Measurements from ENCODE around the gene CREB3. TPM values are rescaled to one million over a fixed set of nuclear protein-coding genes. Genes with fewer than 3 reads are reported as not detected.
A peak's percentile ranks its signal among the peaks of the same experiment; 100 is the strongest.

CREB3 gene
- total and polyA plus RNA-seq, 9 of the 15 experiments (the other 6 are each of a cell fraction or from before 2014, with no cell fraction given): 5.7 to 18.3 (median 14.9) TPM

DNA sequence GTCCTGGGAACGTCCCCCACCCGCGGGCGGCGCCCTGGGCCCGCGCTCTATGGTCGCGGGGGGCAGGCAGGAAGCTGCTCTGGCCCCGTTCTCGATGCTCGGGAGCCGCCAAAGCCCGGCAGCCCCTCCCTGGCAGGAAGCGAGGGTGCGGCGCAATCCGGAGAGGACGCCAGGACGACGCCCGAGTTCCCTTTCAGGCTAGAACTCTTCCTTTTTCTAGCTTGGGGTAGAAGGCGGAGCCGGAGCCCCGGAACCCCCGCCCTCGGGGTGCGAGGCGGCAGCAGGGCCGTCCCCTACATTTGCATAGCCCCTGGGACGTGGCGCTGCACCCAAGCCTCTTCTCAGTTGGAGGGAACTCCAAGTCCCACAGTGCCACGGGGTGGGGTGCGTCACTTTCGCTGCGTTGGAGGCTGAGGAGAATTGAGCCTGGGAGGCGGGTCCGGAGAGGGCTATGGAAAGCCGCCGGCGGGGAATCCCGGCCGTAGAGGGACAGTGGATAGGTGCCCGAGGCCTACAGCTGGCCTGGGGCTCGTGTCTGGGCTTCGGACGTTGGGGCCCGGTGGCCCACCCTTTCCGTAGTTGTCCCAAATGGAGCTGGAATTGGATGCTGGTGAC lies at the start of gene CREB3, which contains the start of gene TLN1 (continued):
- TF ChIP-seq PHF20 (IDR thresholded peaks at IDR 0.05; ENCODE audit: partially characterized antibody): peak; percentile 50
- TF ChIP-seq, protein P1, sequence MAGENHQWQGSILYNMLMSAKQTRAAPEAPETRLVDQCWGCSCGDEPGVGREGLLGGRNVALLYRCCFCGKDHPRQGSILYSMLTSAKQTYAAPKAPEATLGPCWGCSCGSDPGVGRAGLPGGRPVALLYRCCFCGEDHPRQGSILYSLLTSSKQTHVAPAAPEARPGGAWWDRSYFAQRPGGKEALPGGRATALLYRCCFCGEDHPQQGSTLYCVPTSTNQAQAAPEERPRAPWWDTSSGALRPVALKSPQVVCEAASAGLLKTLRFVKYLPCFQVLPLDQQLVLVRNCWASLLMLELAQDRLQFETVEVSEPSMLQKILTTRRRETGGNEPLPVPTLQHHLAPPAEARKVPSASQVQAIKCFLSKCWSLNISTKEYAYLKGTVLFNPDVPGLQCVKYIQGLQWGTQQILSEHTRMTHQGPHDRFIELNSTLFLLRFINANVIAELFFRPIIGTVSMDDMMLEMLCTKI (IDR thresholded peaks at IDR 0.05; ENCODE audit: partially characterized antibody): no peak
- peak; percentile 8 for TF ChIP-seq ZFP36 (IDR thresholded peaks at IDR 0.05; ENCODE audit: low read depth, low read length, partially characterized antibody)
- TF ChIP-seq ZNF143 (CRISPR knock-in tag; IDR thresholded peaks at IDR 0.05): peak; percentile 90
- TF ChIP-seq KDM5B (IDR thresholded peaks at IDR 0.05; ENCODE audit: insufficient replicate concordance, low read depth, low read length): peak; percentile 38
- peak in 1 of 2 experiments; percentile 74; a peak in 2 of 4 replicates for TF ChIP-seq SRF (CRISPR knock-in tag; IDR thresholded peaks at IDR 0.05)
- peak; percentile 33; the same call in 1 of the 2 replicates for TF ChIP-seq SMAD4 (CRISPR knock-in tag; conservative IDR thresholded peaks at IDR 0.05)

DNA sequence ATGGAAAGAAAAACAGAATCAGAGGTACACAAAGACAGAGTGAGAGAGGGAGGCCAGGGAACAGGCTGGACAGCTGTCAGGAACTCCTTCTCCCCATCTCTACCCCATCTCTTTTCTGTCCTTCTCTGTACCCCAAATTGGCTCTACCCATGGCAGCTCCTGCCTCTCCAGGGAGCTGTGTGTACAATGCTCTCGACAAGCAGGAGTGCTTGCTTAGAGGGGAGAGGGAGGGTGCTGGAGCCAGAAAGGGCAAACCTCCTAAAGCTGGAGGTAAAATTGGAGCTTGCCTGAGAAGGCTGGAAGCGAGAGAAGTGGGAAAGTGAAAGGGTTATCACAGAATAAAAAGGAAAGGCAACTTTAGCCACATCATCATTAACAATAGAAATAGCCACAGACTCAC lies 49.1 kb upstream of the CREB3 start:
- Histone ChIP-seq H3K4me3 (no peak overlapping the region), H3K9ac (ENCODE audit: insufficient read depth in 1 of 2, low read depth in 2 of 2, low read length in 2 of 2) (no peak overlapping the region), H4K20me1 (replicated peaks; ENCODE audit: control insufficient read depth, insufficient read depth, low read length) (no peaks in the 10 kb centered on the region), H3K9me3 (replicated peaks; ENCODE audit: control insufficient read depth, insufficient read depth, low read depth, low read length) (no peaks in the 10 kb centered on the region), H3K4me2 (ENCODE audit: insufficient read depth, low read length) (no peak overlapping the region), H3K27ac (ENCODE audit: extremely low read depth, low read depth, low read length) (no peak overlapping the region), H3K4me1 (replicated peaks in 1 of 2; ENCODE audit: control insufficient read depth in 2 of 2, insufficient read depth in 2 of 2, low read length in 2 of 2) (peaks cover 0 to 8% of the 10 kb centered on the region in 2 experiments; a peak in 3 of 5 replicates), H2AFZ (ENCODE audit: low read depth, low read length) (no peak overlapping the region), H3K79me2 (ENCODE audit: control insufficient read depth, insufficient read depth, low read length) (no peaks in the 10 kb centered on the region), H3K36me3 (ENCODE audit: control insufficient read depth, insufficient read depth, low read length) (peaks cover 7% of the 10 kb centered on the region; the same call in 2 of the 3 replicates), H3K27me3 (ENCODE audit: control insufficient read depth in 2 of 2, insufficient read depth in 2 of 2, low read length in 2 of 2) (no peaks in the 10 kb centered on the region), H3K9me1 (ENCODE audit: control insufficient read depth, insufficient read depth, low read length) (no peaks in the 10 kb centered on the region)
- in situ Hi-C loops (cut with MboI): no loop called here
- FAIRE-seq: no peak
- intact Hi-C loops (cut with micrococcal nuclease): no loop called here
- ChIA-PET CTCF (ENCODE audit: low intra/inter-chr PET ratio) (no interaction called here), POLR2A (interaction anchor here (1.6 kb wide), 1 partner anchor 19 kb away, joined by 4 read pairs; no protein-coding TSS in a partner anchor)
- no TSS peak for BruUV-seq (replicated peaks)
- ATAC-seq: no peak
- 38% methylated on average over 2 of the region's 2 CpGs for WGBS (ENCODE audit: insufficient coverage, low coverage, missing lambda C conversion rate)
- TF ChIP-seq MAFG (tag; conservative IDR thresholded peaks at IDR 0.05) (no peak), ELF1 (tag; IDR thresholded peaks at IDR 0.05) (no peak), RBM39 (optimal IDR thresholded peaks at IDR 0.05; ENCODE audit: low read depth, low read length) (no peak), GATAD2A (IDR thresholded peaks at IDR 0.05) (no peak), ZNF778 (CRISPR knock-in tag; IDR thresholded peaks at IDR 0.05) (no peak), HNRNPUL1 (IDR thresholded peaks at IDR 0.05; ENCODE audit: low read length) (no peak), SMAD1 (IDR thresholded peaks at IDR 0.05; ENCODE audit: low read depth, low read length, partially characterized antibody) (no peak), PHB2 (IDR thresholded peaks at IDR 0.05; ENCODE audit: low read depth) (no peak), GABPB2 (CRISPR knock-in tag; conservative IDR thresholded peaks at IDR 0.05) (no peak), CBX1 (IDR thresholded peaks at IDR 0.05; ENCODE audit: low read depth) (no peak), POLR2G (IDR thresholded peaks at IDR 0.05; ENCODE audit: low read depth, low read length) (no peak)
- no peak for DNase-seq (ENCODE audit: extremely low read depth in 1 of 4, low spot score in 3 of 4)
